Measurements from ENCODE around the gene TAGLN. TPM values are rescaled to one million over a fixed set of nuclear protein-coding genes. Genes with fewer than 3 reads are reported as not detected.

Gene TAGLN
- total and polyA plus RNA-seq, 3 donors from 2014 or later: 167 to 800 (median 187) TPM

DNA sequence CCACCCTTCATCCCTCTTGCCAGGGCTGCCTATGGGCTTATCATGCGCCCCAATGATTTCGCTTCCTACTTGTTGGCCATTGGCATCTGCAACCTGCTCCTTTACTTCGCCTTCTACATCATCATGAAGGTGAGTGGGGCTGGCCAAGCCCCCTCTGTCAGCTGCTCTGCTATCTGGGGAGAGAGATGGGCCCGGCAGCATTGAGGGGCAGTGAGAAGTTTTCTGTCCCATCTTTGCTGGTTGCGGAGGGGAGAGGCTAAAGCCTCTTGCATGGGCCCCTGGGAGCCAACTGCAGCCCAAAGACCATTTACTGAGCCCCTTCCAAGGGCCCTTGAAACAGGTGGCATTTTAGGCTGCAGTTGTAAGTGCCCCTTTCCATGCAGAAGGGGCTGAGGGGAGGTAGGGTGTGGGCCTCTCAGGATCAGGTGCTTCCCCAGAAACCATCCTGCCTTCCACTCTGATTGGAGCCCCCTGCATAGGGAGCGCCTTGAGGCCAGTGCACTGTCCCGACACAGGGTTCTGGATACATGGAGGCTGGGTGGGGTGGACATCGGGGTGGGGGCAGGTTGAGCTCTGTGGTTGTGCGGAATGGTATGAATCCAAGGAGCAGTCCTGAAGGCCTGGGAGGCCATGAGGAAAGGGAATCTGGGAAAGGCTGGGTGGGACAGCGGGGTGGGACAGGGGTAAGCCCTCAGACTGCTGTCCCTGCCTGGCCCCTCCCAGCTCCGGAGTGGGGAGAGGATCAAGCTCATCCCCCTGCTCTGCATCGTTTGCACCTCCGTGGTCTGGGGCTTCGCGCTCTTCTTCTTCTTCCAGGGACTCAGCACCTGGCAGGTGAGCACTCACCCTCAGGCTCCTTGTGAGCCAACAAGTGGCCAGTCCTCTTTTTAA, 5.8 kb upstream of the TAGLN start:
- H3K36me3 ChIP-seq (ENCODE audit: low read depth, missing control alignments): no peaks in the 10 kb centered on the region
- TF ChIP-seq POLR2A (IDR thresholded peaks at IDR 0.05): no peak
- TF ChIP-seq, protein P1, sequence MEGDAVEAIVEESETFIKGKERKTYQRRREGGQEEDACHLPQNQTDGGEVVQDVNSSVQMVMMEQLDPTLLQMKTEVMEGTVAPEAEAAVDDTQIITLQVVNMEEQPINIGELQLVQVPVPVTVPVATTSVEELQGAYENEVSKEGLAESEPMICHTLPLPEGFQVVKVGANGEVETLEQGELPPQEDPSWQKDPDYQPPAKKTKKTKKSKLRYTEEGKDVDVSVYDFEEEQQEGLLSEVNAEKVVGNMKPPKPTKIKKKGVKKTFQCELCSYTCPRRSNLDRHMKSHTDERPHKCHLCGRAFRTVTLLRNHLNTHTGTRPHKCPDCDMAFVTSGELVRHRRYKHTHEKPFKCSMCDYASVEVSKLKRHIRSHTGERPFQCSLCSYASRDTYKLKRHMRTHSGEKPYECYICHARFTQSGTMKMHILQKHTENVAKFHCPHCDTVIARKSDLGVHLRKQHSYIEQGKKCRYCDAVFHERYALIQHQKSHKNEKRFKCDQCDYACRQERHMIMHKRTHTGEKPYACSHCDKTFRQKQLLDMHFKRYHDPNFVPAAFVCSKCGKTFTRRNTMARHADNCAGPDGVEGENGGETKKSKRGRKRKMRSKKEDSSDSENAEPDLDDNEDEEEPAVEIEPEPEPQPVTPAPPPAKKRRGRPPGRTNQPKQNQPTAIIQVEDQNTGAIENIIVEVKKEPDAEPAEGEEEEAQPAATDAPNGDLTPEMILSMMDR (IDR thresholded peaks at IDR 0.05): no peak
- DNase-seq: no peak
- H3K27ac ChIP-seq: no peak overlapping the region
- 91% methylated on average over 13 to 15 of the region's 15 CpGs for WGBS, 2 donors
- peaks cover under 1% of the 10 kb centered on the region for H3K4me1 ChIP-seq
- H3K9me3 ChIP-seq: no peaks in the 10 kb centered on the region
- intact Hi-C loops (cut with DNase I; ENCODE audit: low total_unique reads): no loop called here
- H3K4me3 ChIP-seq: no peak overlapping the region
- no peaks in the 10 kb centered on the region for H3K27me3 ChIP-seq

DNA sequence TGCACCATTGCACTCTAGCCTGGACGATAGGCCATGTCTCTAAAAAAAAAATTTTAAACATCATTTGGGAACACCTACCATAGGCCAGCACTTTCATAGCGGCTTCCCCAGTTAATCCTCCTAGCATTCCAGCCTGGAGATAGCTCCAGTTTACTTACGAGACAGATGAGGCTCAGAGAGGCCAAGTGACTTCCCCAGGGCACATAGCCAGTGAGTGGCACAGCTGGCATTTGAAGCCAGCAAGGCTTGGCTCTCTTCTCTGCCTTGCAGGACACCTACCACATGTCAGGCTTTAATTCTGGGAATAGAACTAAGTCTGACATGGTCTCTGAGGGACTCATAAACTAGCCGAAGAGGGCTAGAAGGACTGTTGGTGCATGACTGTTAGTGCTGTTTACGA, 4.9 kb upstream of the TAGLN start:
- DNase-seq: no peak
- H3K36me3 ChIP-seq (ENCODE audit: low read depth, missing control alignments): no peaks in the 10 kb centered on the region
- H3K27ac ChIP-seq: no peak overlapping the region
- TF ChIP-seq, protein P1 (IDR thresholded peaks at IDR 0.05): no peak
- TF ChIP-seq POLR2A (IDR thresholded peaks at IDR 0.05): no peak
- no peaks in the 10 kb centered on the region for H3K9me3 ChIP-seq
- intact Hi-C loops (cut with DNase I; ENCODE audit: low total_unique reads): no loop called here
- H3K27me3 ChIP-seq: no peaks in the 10 kb centered on the region
- H3K4me1 ChIP-seq: peaks cover 4% of the 10 kb centered on the region
- H3K4me3 ChIP-seq: no peak overlapping the region
- 94 to 95% methylated on average over 5 of the region's 5 CpGs for WGBS, 2 donors

DNA sequence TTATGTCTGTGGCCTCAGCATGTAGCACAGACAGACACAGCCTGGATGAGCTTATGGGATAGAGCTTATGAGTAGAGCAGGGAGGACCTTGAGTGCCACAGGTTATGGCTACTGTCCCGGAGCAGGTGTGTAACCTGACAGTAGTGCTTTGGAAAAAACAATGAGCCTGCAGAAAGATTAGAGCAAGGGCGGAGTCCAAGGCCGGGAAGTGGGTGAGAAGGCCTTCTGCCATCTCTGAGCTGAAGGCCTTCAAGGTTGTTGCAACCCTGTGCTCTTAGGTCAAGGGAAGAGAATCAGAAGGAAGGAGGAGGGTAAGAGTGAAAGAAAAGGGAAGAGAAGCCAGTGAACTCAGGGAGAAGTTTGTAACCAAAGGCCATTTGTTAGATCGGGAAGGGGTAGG, 3.9 kb upstream of the TAGLN start:
- peaks cover 4% of the 10 kb centered on the region for H3K4me1 ChIP-seq
- no peak overlapping the region for H3K27ac ChIP-seq
- WGBS, 2 donors: 71 to 75% methylated on average over 4 of the region's 4 CpGs

DNA sequence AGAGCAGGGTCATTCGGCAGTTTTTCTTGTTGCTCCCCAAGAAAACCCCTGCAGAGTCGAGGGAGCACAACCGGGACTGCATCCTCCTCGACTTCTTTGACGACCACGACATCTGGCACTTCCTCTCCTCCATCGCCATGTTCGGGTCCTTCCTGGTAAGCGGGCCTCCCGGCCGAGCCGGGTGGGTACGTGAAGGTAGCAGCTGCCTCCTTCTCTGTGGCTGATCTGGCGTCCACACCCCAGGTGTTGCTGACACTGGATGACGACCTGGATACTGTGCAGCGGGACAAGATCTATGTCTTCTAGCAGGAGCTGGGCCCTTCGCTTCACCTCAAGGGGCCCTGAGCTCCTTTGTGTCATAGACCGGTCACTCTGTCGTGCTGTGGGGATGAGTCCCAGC, 3.4 kb upstream of the TAGLN start:
- H3K27ac ChIP-seq: no peak overlapping the region
- H3K36me3 ChIP-seq (ENCODE audit: low read depth, missing control alignments): no peaks in the 10 kb centered on the region
- no peak overlapping the region for H3K4me3 ChIP-seq

More for the DNA sequence above, 3.9 kb upstream of the TAGLN start:
- TF ChIP-seq, protein P1 (IDR thresholded peaks at IDR 0.05): no peak
- no peak for TF ChIP-seq POLR2A (IDR thresholded peaks at IDR 0.05)
- no peak for DNase-seq
- no peaks in the 10 kb centered on the region for H3K36me3 ChIP-seq (ENCODE audit: low read depth, missing control alignments)
- no peaks in the 10 kb centered on the region for H3K9me3 ChIP-seq
- intact Hi-C loops (cut with DNase I; ENCODE audit: low total_unique reads): no loop called here
- H3K4me3 ChIP-seq: no peak overlapping the region
- no peaks in the 10 kb centered on the region for H3K27me3 ChIP-seq

More for the DNA sequence above, 3.4 kb upstream of the TAGLN start:
- Histone ChIP-seq H3K9me3 (no peaks in the 10 kb centered on the region), H3K4me1 (peaks cover 4% of the 10 kb centered on the region), H3K27me3 (no peaks in the 10 kb centered on the region)
- DNase-seq: no peak
- intact Hi-C loops (cut with DNase I; ENCODE audit: low total_unique reads): no loop called here
- WGBS, 2 donors: 90 to 92% methylated on average over 16 to 19 of the region's 19 CpGs
- no peak for TF ChIP-seq POLR2A (IDR thresholded peaks at IDR 0.05)
- TF ChIP-seq, protein P1 (IDR thresholded peaks at IDR 0.05): no peak

Data from testis (tissue), 3 donors.